K562 (cell line): ENCODE data around the gene MSGN1. TPM values are rescaled to one million over a fixed set of nuclear protein-coding genes. Genes with fewer than 3 reads are reported as not detected.

Source experiments
- ATAC-seq: fragments of 200-7000 bp; cut with Tn5 transposase; 3 replicates; pipeline ENCODE4 v1.9.1; 2020; ENCODE audit warnings: moderate library complexity
- BruUV-seq: library from RNA; stranded (reverse); fragments of 400-500 nt; replicated peaks from 2 replicates; lab custom pipeline; 2021; lab: Mats Ljungman, UMichigan
- CTCF ChIA-PET: fragments of 300-600 bp; formaldehyde crosslinking; extraction: SDS; loops from one replicate; lab custom pipeline; 2021; ENCODE audit warnings: low intra/inter-chr PET ratio; lab: Yijun Ruan, JAX
- POLR2A ChIA-PET: fragments of 300-600, 350-650 bp; sonication (Branson Sonifier 250); formaldehyde crosslinking; extraction: SDS; loops from one replicate; lab custom pipeline; 2021; ENCODE audit warnings: antibody characterized with exemption, inconsistent platforms; lab: Yijun Ruan, JAX
- DNase-seq, 4 experiments: peaks; one replicate each; pipeline versions ENCODE4 v3.0.0 to v3.0.0-alpha.2; 2011 to 2018; ENCODE audit warnings: low spot score in 3 of 4, mixed read lengths in 3 of 4; ENCODE audit errors: extremely low read depth in 1 of 4
- FAIRE-seq: peaks from 2 replicates; lab custom pipeline; 2011; peaks lifted over from hg19 to GRCh38; lab: Jason Lieb, UNC
- H2AFZ ChIP-seq: 2 replicates; pipeline ENCODE4 v1.6.0; 2011; ENCODE audit warnings: low read depth, low read length, control low read depth, inconsistent platforms
- H3K27ac ChIP-seq: fragments of 200-600 bp; 3 replicates; pipeline ENCODE4 v1.8.0; 2011; ENCODE audit warnings: low read depth, mild to moderate bottlenecking, control low read depth, inconsistent platforms, low read length, moderate library complexity, mixed read lengths; ENCODE audit errors: extremely low read depth
- H3K27me3 ChIP-seq, 2 experiments: fragments of 300-600 bp in 1 of 2; 2 replicates in 1 of 2; 3 replicates in 1 of 2; pipeline versions ENCODE4 v1.6.0 to v1.8.0; 2011; ENCODE audit warnings: inconsistent platforms in 2 of 2, low read length in 2 of 2, mild to moderate bottlenecking in 1 of 2, mixed read lengths in 1 of 2, moderate library complexity in 1 of 2; ENCODE audit not compliant: control insufficient read depth in 2 of 2, insufficient read depth in 2 of 2
- H3K36me3 ChIP-seq: fragments of 300-600 bp; 3 replicates; pipeline ENCODE4 v1.8.0; 2011; ENCODE audit warnings: mild to moderate bottlenecking, low read length, inconsistent platforms; ENCODE audit not compliant: control insufficient read depth, insufficient read depth
- H3K4me1 ChIP-seq, 2 experiments: fragments of 200-600 bp in 1 of 2; replicated peaks in 1 of 2; 2 replicates in 1 of 2; 3 replicates in 1 of 2; pipeline versions ENCODE4 v1.5.1 to v1.8.0; 2011; ENCODE audit warnings: inconsistent platforms in 2 of 2, low read length in 2 of 2, mild to moderate bottlenecking in 1 of 2, mixed read lengths in 1 of 2, moderate library complexity in 1 of 2; ENCODE audit not compliant: control insufficient read depth in 2 of 2, insufficient read depth in 2 of 2
- H3K4me2 ChIP-seq: 2 replicates; pipeline ENCODE4 v1.6.1; 2011; ENCODE audit warnings: low read length, control low read depth, inconsistent platforms, mixed read lengths; ENCODE audit not compliant: insufficient read depth
- H3K4me3 ChIP-seq: fragments of 200-600 bp; sonication (generic), shearing (Covaris generic); 2 replicates; pipeline ENCODE4 v1.5.1; 2016; ENCODE audit warnings: control low read depth, inconsistent platforms
- H3K79me2 ChIP-seq: fragments of 200-600 bp; 3 replicates; pipeline ENCODE4 v1.8.0; 2011; ENCODE audit warnings: low read length, inconsistent platforms; ENCODE audit not compliant: control insufficient read depth, insufficient read depth
- H3K9ac ChIP-seq, 2 experiments: 2 replicates each; pipeline versions ENCODE4 v1.6.0 to v1.6.1; 2011; ENCODE audit warnings: low read depth in 2 of 2, low read length in 2 of 2, control low read depth in 1 of 2, inconsistent platforms in 1 of 2, mild to moderate bottlenecking in 1 of 2, mixed read lengths in 1 of 2; ENCODE audit not compliant: insufficient read depth in 1 of 2
- H3K9me1 ChIP-seq: one replicate; pipeline ENCODE4 v1.6.0; 2011; ENCODE audit warnings: inconsistent platforms, mild to moderate bottlenecking, low read length, moderate library complexity; ENCODE audit not compliant: control insufficient read depth, insufficient read depth
- H3K9me3 ChIP-seq: replicated peaks from 2 replicates; pipeline ENCODE4 v1.5.1; 2011; ENCODE audit warnings: low read depth, low read length, inconsistent platforms; ENCODE audit not compliant: control insufficient read depth, insufficient read depth
- H4K20me1 ChIP-seq: replicated peaks from 2 replicates; pipeline ENCODE4 v1.6.1; 2011; ENCODE audit warnings: low read length, inconsistent platforms, mixed read lengths; ENCODE audit not compliant: control insufficient read depth, insufficient read depth
- ARID1B ChIP-seq: fragments of 450-650 bp; IDR thresholded peaks from 2 replicates; pipeline ENCODE4 v1.6.1; 2016; ENCODE audit warnings: antibody characterized with exemption, mild to moderate bottlenecking, inconsistent platforms
- ESRRB ChIP-seq: fragments of 250-450 bp; sonication (Bioruptor Pico); IDR thresholded peaks from 2 replicates; pipeline ENCODE4 v1.5.0; 2020; ENCODE audit warnings: mild to moderate bottlenecking, moderate library complexity, borderline replicate concordance
- MAFK ChIP-seq: IDR thresholded peaks from 2 replicates; pipeline ENCODE4 v1.6.1; 2011; ENCODE audit warnings: low read length, improper control_type of control experiment
- PHB2 ChIP-seq: fragments of 450-650 bp; IDR thresholded peaks from 2 replicates; pipeline ENCODE4 v1.6.1; 2017; ENCODE audit warnings: low read depth
- ZNF133 ChIP-seq: fragments of 250-450 bp; sonication (Bioruptor Pico); IDR thresholded peaks from 2 replicates; pipeline ENCODE4 v1.4.0; 2020; ENCODE audit warnings: mild to moderate bottlenecking
- ZNF584 ChIP-seq: fragments of 200-800 bp; sonication (Bioruptor generic); IDR thresholded peaks from 2 replicates; pipeline ENCODE4 v1.6.1; 2016; ENCODE audit warnings: low read depth, mild to moderate bottlenecking, missing genetic modification characterization, missing compliant biosample characterization
- WGBS: fragments of 100-300 bp; shearing (Covaris generic); methylation state at CpG from one replicate; pipeline ENCODE4 v1.1.6; 2016; ENCODE audit warnings: low coverage, mixed read lengths; ENCODE audit not compliant: insufficient coverage; ENCODE audit errors: missing lambda C conversion rate; 5-methylcytosine and 5-hydroxymethylcytosine counted together
- in situ Hi-C: fragments of 300-500 bp; cut with MboI; formaldehyde crosslinking; loops from 4 replicates; pipeline ENCODE4 v1.15.0; 2018; ENCODE audit warnings: inconsistent platforms, mixed read lengths
- intact Hi-C: fragments of 100-400 bp; cut with micrococcal nuclease; formaldehyde crosslinking; loops from 2 replicates; pipeline ENCODE4 v1.14.2; 2022
- polyA plus RNA-seq, 8 experiments: library from polyadenylated mRNA; depleted of rRNA in 4 of 8; stranded (reverse) in 5 of 8; unstranded in 3 of 8; fragments of >200 nt; fragmentation: Nextera tagmentation in 2 of 8; fragmentation: Illumina TruSeq in 1 of 8; extraction: Ambion mirVana in 2 of 8; extraction: Trizol in 1 of 8; gene quantifications; 2 replicates each; pipeline versions ENCODE4 v1.2.1 to v1.2.3, GENCODE V29; 2011 to 2014; ENCODE audit warnings: inconsistent platforms in 1 of 8, missing spikeins in 1 of 8
- total RNA-seq, 7 experiments: library from RNA; depleted of rRNA in 6 of 7; stranded (reverse); fragments of >200 nt in 6 of 7; fragmentation: Illumina TruSeq in 2 of 7; extraction: Trizol in 2 of 7; gene quantifications; 2 replicates each; pipeline versions ENCODE4 v1.2.1 to v1.2.3, GENCODE V29; 2011 to 2021; ENCODE audit warnings: low replicate concordance in 1 of 7

MSGN1 gene
- total and polyA plus RNA-seq, 9 of the 15 experiments (the other 6 are each of a cell fraction or from before 2014, with no cell fraction given) = not detected

DNA sequence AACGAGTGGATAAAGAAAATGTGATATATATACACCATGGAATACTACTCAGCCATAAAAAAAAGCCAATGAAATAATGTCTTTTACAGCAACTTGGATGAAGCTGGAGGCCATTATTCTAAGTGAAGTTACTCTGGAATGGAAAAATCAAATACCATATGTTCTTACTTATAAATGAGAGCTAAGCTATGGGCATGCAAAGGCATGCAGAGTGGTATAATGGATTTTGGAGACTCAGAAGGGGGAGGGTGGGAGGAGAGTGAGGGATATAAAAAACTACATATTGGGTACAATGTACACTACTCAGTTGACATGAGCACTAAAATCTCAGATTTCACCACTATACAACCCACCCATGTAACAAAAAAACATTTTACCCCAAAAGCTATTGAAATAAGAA lies 1.7 kb upstream of the MSGN1 start:
- no peaks in the 10 kb centered on the region for H3K4me1 ChIP-seq
- FAIRE-seq (no peak), ATAC-seq (no peak), DNase-seq (no peak)
- WGBS = 0% methylated on average over 1 of the region's 1 CpG
- no peak overlapping the region for H3K4me2 ChIP-seq
- in situ Hi-C loops (no loop called here), intact Hi-C loops (no loop called here)
- no peaks in the 10 kb centered on the region for H3K79me2 ChIP-seq
- BruUV-seq = no TSS peak
- no peak overlapping the region for H3K27ac ChIP-seq
- H3K27me3 ChIP-seq = peaks cover 18 to 28% of the 10 kb centered on the region in 2 experiments; a peak in 4 of 5 replicates
- no peaks in the 10 kb centered on the region for H3K9me1 ChIP-seq
- no peak overlapping the region for H3K9ac ChIP-seq
- H3K36me3 ChIP-seq = no peaks in the 10 kb centered on the region
- no peak for TF ChIP-seq ESRRB (CRISPR knock-in tag)
- no peak for TF ChIP-seq ZNF133 (CRISPR knock-in tag)
- no peak for TF ChIP-seq ZNF584
- TF ChIP-seq MAFK = no peak
- no peaks in the 10 kb centered on the region for H3K9me3 ChIP-seq
- H2AFZ ChIP-seq = no peak overlapping the region
- POLR2A ChIA-PET = no interaction called here
- H3K4me3 ChIP-seq = no peak overlapping the region
- CTCF ChIA-PET = no interaction called here
- H4K20me1 ChIP-seq = no peaks in the 10 kb centered on the region

DNA sequence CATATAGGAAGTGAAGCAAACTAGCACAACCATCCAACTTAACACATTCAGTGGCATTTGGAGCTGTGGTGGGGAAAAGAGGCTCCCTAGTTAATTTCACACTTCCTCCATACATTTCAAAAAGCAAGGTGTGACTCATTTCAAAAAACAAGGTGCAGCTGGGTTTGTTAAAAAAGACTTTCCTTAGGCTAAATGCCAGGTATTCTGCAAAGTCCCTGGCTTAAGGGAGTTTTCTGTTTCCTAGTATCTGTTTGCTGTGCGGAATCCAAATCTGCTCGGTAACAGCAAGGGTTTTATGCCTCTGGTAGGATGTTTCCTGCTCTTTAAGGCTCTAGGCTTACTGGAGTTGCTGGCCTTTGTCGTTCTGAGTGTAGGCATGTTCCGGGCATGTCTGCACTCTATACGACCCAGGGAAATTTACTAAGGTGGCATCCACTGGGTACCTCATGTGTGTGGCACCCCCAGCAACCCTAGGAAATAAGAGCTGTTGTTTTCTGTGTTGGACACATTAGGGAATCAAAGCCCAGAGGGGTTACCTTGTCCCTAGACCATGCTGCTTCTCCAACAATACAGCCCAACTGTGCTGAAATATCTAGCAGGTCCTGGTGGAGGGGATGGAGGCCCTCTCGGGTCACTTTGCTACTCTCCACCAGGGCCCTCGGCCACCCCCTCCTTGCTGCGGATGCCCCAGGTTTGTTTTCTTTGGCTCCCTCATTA lies 634 bp upstream of the MSGN1 start:
- TF ChIP-seq PHB2 = no peak
- no peak for TF ChIP-seq ARID1B
- TF ChIP-seq, all 486 proteins: peak for 0
- Histone ChIP-seq H3K4me1 (no peaks in the 10 kb centered on the region), H3K9me3 (no peaks in the 10 kb centered on the region), H3K27ac (no peak overlapping the region), H3K4me2 (no peak overlapping the region), H3K27me3 (peaks cover 18 to 28% of the 10 kb centered on the region in 2 experiments; a peak in 4 of 5 replicates), H3K79me2 (no peaks in the 10 kb centered on the region), H3K36me3 (no peaks in the 10 kb centered on the region), H3K9me1 (no peaks in the 10 kb centered on the region), H3K4me3 (no peak overlapping the region), H3K9ac (no peak overlapping the region), H2AFZ (no peak overlapping the region), H4K20me1 (no peaks in the 10 kb centered on the region)
- DNase-seq (no peak), ATAC-seq (no peak; the same call in 2 of the 3 replicates), FAIRE-seq (no peak)
- intact Hi-C loops (no loop called here), in situ Hi-C loops (no loop called here)
- 2% methylated on average over 8 of the region's 8 CpGs for WGBS
- ChIA-PET POLR2A (no interaction called here), CTCF (no interaction called here)
- no TSS peak for BruUV-seq
